Left renal pelvis (tissue), 4 donors: ENCODE data around the gene NEDD4L. TPM values are rescaled to one million over a fixed set of nuclear protein-coding genes. Genes with fewer than 3 reads are reported as not detected.

Experiments
- DNase-seq, 4 donors: peaks; one replicate each; pipeline ENCODE4 v3.0.0-alpha.2; 2013; ENCODE audit warnings: low read depth in 4 of 4, low spot score in 3 of 4
- polyA plus RNA-seq, 4 donors: library from polyadenylated mRNA; unstranded; fragments of 120-200 nt; gene quantifications; one replicate each; pipeline ENCODE4 v1.2.1, GENCODE V29; 2013; ENCODE audit not compliant: insufficient read length in 4 of 4

Gene NEDD4L
- polyA plus RNA-seq, 4 donors, result 30.8 to 151 (median 130) TPM

DNA sequence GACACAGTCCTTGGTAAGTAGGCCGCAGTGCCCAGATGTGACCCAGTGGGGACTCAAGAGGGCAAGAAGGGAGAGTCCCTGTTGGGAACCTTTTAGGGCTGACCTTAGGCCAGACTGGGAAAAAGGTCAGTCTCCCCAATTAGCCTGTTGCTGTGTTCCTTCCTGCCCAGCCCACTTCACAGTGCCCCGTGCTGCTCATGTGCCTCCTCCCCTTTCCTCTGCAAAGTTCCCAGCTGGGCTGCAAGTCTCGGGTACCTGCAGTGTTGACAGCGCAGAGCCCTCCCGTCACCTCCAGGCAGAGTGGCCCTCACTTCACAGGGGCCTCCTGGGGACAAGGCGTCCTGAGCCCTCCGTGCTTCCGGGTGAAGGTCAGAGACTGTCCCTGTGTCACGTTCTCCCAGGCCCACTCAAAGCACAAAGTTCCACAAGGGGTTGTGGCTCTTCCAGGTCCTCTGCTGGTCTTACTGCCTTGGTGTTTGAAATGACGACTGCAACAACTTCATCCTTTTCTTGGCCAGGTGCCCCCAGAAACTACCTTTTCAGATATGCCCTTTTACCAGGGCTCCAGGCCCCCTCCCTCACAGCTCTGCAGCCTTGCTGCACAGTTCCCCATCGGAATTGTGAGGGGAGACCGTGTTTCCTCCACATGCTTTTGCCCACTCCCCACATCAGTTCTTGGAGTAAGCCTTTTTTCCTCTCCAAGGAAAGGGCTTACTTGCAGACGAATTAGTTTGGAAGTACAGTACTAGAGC, 359.1 kb downstream of the NEDD4L start:
- no peak for DNase-seq

DNA sequence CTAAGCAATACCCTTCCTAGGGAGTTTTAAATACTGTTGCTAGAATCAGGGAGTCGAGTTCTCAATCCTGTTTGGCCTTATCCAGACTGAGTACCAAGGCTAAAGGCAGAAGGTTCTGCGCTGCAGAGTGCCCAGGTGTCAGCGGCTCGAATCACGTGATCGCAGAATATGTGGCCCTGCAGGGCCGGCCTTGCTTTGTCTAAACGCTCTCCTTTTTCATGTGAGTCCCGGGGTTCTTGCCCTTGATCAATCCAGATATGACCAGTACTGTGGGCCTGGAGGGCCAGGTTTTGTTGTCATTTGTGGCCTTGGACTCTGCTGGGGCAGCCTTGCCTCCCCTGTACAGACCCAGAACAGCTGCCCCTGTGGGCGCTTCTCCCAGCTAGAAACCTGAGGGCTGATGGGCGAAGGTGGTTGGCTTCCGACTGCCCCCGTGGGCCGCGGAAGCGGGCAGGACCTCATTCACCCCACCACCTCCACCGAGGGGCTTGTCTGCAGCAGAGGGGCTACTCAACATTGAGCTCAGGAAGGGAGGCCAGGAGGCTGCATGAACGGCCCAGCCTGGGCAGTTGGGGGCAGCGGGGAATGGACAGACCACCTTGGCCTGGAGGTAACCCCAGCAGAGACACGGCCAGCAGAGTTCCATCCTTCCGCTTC, 359.9 kb downstream of the NEDD4L start:
- DNase-seq, result no peak

DNA sequence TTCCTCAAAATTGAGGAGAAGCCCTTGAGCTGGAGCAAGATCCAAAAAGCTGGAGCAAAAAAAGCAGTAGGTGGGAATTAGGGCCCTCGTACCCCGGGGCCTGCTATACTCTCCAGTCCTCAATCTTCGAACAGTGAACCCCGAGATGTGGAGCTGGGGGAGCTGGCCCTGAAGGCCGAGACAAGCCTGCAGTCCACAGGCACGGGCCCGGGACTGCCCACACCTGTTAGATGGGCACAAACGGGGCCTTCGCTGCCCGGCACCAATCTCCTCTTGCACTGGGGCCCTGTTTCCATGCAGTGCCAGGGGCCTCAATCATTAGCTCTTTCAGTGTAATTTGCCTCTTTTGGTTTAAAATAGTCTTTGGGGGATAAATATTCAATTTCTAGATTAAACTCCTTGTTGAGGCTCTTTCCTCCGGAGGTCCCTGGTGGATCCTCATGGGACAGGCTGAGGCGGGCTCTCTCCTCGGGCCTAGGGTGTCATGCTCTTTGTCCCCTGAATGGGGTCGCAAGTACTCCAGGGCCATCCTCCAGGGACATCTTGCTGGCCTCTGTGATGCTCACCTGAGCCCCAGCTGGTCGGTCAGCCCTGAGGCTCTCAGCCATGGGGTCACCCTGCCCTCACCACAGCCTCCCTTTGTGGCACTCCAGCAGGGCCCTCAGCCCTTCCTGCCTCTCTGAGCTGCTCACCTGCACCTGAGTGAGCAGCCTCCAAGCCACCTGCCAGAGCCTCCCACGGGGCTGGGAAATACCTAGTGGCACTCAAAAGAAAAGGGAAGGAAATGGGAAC, 361.3 kb downstream of the NEDD4L start:
- DNase-seq, result no peak

DNA sequence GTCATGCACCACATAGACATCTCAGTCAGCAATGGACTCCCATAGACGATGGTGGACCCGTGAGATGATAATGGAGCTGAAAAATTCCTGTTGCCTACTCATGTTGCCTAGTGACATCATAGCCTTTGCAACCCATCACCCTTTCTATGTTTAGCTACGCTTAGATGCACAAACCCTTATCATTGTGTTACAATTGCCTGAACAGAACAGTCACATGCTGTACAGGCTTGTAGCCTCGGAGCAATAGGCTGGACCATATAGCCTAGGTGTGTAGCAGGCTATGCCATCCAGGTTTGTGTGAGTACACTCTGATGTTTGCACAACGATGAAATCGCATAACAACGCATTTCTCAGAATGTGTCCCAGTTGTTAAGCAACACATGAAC, 363.2 kb downstream of the NEDD4L start:
- no peak for DNase-seq

DNA sequence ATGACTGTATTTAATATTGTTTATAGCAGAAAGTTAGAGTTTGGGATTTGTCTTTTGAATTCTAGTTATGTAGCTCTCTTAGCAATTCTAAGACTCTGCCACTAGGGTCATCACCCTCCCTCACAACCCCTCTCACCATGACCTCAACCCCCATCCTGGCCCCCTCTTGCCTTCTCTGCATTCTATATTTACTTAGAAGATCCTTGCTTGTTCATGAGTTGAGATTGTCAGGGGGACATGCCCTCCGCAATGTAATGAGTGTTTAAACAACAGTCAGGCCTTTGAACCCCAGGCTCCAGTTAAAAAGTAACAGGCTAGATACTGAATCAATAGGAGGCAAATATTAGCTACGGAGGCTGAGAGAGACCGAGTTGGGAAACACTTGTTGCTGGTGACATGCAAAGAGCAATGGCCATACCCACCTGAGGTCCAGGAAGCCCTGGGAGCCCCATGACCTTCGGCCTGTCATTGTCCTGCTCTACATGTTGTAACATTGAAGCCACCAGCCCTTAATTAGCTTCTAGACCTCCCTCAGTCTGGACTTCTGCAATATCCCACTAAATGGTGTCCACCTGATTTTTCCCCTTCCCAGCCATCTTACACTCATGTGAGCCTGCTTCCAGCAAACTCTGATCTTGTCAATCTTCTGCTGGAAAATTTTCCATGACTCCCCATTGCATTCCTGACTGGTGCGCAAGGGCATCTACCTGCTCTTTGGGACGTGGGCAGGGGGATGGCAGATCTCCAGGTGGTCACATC, 363.8 kb downstream of the NEDD4L start:
- DNase-seq, result no peak

DNA sequence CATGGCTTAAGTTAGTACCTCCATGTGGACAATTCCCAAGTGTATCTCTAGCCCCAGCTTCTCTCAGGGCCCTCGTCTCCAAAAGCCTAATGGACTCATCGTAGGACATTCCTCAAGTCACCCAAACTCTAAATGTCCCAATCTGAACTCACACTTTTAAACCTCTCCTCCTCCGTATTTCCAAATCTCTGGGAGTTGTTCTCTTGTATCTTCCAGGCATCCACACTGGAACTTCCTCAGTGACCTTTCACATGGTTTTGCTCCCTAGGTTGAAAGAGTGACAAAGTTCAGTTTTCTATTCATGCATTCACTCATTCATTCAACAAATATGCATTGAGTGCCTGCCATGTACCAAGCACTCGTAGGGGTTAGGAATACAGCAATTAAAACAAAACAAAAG, 364.6 kb downstream of the NEDD4L start:
- no peak for DNase-seq

DNA sequence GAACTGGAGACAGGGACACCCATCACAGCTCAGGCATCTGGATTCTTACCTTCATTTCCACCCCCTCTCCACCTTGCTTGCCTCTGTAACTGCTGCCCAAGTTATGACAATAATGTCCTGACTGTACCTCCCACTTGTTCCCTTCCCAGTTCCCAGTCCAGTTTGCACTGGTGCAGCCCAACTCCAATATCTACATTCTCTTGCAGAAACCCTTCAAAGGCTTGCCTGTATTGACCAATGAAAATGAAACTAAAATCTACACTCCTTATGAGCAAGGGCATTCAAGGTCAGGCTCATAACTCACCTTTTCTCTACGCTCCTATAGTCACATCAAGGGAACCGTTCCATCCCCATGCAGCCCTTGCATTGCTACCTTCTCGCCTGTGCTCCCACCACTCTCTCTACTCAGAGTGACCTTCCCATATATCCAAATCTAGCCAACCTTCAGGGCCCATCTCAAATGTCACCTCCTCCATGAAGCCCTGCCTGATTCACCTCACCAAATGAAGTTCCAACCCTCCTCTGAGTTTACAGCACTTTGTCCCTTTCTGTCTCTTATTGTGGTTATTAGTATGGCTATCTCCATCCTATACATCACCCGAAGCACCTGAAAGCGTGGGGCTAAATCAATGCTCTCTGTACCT, 365.9 kb downstream of the NEDD4L start:
- DNase-seq, result no peak

DNA sequence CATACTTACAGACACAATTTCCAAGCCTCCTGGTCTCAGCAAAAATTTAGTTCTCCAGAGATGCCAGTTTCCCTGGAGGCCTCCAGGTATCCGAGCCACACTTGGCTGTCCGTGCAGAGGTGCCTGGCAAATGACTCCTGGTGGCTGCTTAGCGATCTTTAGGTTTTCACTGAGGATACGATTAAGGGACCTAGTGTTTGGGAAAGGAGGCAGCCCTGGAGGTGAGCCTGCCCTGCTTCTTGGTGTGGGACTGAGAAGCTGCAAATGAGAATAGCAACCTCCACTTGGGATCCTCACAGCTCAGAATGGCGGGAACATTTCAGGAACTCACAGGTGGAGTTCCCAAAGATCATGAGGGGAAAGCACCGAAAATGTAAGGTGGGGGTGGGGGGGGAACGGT, 367.3 kb downstream of the NEDD4L start:
- no peak for DNase-seq

DNA sequence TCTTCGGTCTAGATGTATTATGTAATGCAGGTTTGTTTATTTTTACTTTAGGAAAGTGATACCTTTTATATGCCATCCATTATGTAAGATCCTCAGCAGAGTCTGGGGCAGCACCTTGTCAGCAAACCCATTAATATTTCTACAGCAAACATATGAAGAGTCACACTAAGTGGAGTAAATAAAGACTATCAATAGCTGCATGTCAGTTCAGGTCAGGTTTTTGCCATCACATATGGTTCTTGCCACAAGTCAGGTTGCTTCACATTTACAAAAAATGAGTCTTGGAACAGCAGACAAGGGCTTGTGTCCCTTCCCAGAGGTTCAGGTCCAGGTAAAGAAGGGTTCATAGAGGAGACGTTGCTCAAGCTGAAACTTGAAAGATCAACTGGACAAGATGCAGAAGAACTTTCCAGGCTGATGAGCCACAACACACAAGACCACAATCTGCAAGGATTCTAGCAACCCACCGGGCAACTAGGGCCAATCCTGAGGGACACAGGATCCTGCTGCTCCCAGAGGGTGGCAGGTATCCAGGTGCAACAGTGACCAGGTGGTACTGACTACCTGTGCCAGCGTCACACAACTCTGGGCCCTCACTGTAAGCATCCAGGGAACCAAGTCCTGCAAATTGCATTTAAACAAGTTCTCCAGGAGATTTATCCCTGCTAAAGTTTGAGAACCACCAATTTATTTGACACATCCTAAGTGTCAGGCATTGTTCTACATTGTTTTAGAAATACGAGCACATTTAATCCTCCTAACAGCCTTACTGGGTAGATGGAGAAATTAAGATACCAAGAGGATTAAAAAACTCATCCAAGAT, 369.0 kb downstream of the NEDD4L start:
- DNase-seq, result no peak

DNA sequence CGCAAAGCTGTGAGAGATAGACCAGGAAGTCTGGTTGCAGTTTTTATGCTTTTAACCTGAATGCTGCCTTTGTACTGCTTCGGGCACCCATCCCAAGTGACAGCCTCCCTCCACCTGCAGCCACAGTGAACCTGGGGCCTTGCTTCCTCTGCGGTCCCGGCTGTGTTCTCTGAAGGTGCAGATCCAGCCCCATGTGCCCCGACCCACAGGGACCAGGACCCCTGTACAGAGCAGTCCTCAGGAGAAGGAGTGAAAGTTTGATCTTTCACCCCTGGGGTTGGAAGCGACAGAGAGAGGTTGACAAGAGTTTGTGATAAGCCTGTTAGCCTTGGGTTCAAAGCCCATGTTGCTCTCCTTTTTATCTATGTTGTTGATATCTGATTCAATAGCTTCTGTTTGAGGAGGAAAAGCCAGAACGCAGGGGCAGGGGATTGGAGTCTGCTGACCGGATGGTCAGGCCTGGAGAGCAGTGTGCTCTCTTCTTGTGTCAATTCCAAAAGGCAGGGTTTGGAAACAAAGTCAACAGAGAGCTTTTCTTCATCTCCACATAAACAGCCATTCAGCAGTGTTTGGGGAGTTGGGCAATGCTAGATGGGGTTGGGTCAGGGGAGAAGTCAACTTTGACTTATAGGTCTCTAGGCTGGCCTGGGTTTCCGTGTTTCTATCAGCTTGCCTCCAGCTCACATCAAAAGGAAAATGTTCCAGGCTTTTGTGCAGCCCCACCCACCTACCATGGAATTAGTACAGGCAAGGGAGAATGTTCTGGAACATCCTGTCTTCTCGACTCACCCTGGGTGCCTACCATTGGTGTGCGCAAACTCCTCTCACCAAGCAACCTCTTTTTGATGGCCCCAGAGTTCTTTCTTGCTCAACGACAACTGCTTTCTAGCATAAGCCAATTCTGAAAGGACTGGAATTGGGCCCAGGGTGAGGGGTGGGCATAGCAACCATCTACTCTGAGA, 369.9 kb downstream of the NEDD4L start:
- no peak for DNase-seq

DNA sequence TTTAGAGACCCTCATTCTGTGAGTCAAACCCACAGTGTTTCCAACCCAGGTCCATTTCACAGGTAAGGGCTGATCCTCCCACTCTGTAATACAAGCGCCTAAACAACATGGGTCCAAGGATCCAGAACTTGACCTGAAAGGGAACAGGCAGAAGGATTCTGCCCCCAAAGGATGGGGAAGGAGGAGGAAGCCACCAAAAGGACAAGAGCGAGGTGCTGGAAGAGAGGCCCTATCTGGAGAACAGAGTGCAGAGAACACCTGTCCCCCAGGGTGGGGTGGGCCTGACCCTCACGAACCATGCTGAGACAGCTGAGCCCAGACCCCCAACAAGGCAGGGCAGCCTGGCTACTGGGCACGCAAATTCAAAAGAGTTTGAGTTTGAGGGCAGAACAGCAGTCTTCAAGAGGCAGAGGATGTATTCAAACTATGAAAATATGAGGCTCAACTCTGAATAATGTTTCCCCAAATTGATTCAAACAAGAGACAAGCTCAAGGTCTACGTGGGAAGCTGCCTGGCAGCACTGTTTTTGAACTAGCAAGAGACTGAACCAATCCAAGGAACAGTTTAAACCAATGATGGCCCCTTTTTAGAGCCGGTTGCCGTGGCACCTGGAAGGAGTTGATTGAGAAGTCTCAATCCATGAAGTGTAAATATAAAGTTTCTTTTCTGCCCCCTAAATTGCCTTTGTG, 372.1 kb downstream of the NEDD4L start:
- DNase-seq, result no peak

DNA sequence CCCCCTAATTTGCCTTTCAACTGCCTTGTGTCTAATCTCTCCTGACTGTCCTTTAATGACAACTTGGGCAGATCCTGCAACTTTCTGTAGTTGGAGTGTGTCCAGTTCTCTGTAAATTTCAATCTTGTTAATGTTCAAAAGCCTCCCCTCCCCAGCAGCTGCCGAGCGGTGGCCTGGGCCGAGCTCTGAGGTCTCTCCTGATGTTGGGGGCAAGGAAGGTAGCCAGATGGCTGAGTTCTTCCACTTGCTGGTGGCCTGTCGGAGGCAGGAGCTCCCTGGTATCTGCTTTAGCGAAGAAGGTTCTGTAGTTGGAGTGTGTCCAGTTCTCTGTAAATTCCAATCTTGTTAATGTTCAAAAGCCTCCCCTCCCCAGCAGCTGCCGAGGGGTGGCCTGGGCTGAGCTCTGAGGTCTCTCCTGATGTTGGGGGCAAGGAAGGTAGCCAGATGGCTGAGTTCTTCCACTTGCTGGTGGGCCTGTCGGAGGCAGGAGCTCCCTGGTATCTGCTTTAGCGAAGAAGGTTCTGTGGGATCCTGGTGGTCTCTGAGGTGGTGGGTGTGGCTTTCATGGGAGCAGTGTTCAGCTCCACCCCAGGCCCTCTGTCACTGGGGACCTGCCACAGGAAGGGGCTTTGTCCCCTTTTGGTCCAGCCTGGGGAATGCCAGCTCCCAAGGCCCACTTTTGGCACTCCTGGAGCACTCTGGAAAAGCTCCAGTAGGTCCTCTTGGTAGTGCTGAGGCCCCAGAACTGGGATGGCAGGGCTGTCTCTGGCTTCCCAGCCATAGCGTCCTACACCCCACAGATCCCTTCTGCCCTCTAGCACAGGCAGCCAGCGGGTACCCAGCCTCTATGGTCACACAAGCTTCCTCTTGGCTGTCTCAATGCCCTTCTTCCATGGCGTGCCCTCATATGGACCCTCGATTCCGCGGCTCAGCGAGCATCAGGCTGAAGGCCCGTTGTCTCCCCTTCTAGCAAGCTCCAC, 373.0 kb downstream of the NEDD4L start:
- no peak for DNase-seq

DNA sequence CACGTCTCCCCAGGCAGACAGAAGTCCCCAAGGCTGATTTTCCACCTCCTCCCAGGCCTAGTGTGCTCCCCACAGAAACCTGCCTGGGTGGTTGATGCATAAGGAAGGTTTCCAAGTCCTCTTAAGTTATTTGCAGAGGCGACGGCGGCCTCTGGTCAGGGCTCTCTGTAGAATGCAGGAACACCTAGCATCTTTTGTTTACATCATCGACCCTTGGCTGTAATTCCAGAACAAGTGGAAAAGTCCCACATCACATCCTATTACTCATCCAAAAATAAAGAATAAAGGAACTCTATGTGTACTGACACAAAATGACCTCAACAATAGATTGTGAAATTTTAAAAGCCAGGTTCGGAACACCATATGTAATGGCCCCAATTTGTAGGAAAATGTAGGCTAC, 373.7 kb downstream of the NEDD4L start:
- no peak for DNase-seq

DNA sequence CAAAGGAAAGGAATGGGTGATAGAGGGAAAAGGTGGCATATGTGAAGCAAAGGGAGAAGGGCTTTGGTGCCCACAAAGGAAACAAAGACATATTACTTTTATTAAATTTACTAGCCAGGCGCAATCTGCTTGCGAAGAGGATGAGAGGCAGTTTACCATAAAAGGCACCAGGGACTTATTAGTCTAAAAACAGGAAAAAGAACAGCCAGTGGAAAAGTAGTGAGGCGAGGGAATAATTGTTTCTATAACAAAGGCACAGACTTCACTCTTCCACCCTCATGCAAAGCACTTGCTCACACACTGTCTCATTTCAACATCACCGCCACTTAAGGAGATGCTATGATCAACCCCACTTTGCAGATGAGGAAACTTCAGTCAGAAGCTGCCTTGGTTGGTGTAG, 374.3 kb downstream of the NEDD4L start:
- DNase-seq, result no peak

DNA sequence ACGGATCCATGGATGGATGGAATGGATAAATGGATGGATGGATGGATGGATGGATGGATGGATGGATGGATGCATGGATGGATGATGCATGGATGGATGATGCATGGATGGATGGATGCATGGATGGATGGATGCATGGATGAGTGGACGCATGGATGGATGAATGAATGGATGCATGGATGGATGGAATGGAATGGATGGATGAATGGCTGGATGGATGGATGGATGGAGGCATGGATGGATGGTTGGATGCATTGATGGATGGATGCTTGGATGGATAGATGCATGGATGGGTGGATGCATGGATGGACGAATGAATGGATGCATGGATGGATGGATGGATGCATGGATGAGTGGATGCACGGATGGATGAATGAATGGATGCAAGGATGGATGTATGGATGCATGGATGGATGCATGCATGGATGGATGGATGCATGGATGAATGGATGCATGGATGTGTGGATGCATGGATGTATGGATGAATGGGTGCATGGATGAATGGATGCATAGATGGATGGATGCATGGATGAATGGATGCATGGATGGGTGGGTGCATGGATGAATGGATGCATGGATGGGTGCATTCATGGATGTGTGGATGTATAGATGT, 375.7 kb downstream of the NEDD4L start:
- no peak for DNase-seq

DNA sequence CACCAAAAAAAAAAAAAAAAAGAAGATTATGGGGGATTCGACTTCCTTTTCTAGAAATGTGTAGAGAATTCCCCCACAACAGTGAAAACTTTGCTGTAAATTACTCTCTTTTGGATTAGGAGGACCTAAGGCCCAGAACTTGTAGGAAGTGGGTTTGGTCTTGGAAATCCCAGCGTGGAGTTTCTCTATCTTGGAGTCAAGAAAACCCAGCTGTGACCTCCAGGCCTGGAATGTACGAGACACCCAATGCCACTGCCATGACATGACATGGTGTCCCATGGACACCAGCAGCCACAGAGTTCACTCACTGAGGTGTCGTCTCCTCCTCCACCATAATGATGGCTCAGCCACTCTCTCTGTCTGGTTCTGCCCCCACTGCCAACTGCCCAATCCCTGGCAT, 382.6 kb downstream of the NEDD4L start:
- no peak for DNase-seq
